HAP-1 (cell line): ENCODE measurements around the gene PLCB3.

Experiments
- DNase-seq, 2 experiments: peaks; one replicate each; pipeline ENCODE4 v3.0.0-alpha.2; 2016 to 2020; ENCODE audit warnings: low spot score in 2 of 2
- H3K27me3 ChIP-seq: fragments of 250-450 bp; sonication (Bioruptor Pico); 2 replicates; pipeline ENCODE4 v1.5.1; 2020; ENCODE audit warnings: low read depth, mild to moderate bottlenecking, moderate library complexity
- H3K36me3 ChIP-seq: fragments of 250-450 bp; sonication (Bioruptor Pico); replicated peaks from 2 replicates; pipeline ENCODE4 v1.5.1; 2020; ENCODE audit warnings: mild to moderate bottlenecking
- H3K4me1 ChIP-seq: fragments of 250-450 bp; sonication (Bioruptor Pico); 2 replicates; pipeline ENCODE4 v1.5.1; 2020; ENCODE audit warnings: mild to moderate bottlenecking
- H3K4me3 ChIP-seq: fragments of 250-450 bp; sonication (Bioruptor Pico); 2 replicates; pipeline ENCODE4 v1.5.1; 2020; ENCODE audit warnings: mild to moderate bottlenecking, moderate library complexity
- H3K9me3 ChIP-seq: fragments of 250-450 bp; sonication (Bioruptor Pico); 2 replicates; pipeline ENCODE4 v1.5.1; 2020; ENCODE audit warnings: mild to moderate bottlenecking, moderate library complexity
- in situ Hi-C: fragments of 300-500 bp; cut with MboI; formaldehyde crosslinking; loops from 3 replicates; pipeline ENCODE4 v1.14.3; 2020; ENCODE audit warnings: low sequenced_read_pairs, inconsistent platforms, mixed read lengths

PLCB3 gene

GRCh38 chr11:64226507-64227051 is 24.8 kb upstream of the PLCB3 start:
- in situ Hi-C loops: no loop called here
- H3K9me3 ChIP-seq: no peaks in the 10 kb centered on the region
- H3K36me3 ChIP-seq: peaks cover 9% of the 10 kb centered on the region
- H3K4me1 ChIP-seq: peaks cover 6% of the 10 kb centered on the region; the same call in 1 of the 2 replicates
- no peaks in the 10 kb centered on the region for H3K27me3 ChIP-seq
- peak in 1 of 2 experiments; percentile 54 for DNase-seq
- H3K4me3 ChIP-seq: peak overlapping the region; percentile 79

GRCh38 chr11:64227405-64227956 is 23.8 kb upstream of the PLCB3 start:
- Histone ChIP-seq H3K4me3 (peak overlapping the region; percentile 79), H3K9me3 (no peaks in the 10 kb centered on the region), H3K36me3 (peaks cover 9% of the 10 kb centered on the region), H3K4me1 (peaks cover 6% of the 10 kb centered on the region; the same call in 1 of the 2 replicates), H3K27me3 (no peaks in the 10 kb centered on the region)
- no peak for DNase-seq
- in situ Hi-C loops: no loop called here

- peaks cover 13% of the 10 kb centered on the region for H3K4me1 ChIP-seq
- H3K27me3 ChIP-seq: no peaks in the 10 kb centered on the region
- H3K36me3 ChIP-seq: no peaks in the 10 kb centered on the region
- no peaks in the 10 kb centered on the region for H3K9me3 ChIP-seq
- no peak overlapping the region for H3K4me3 ChIP-seq
- in situ Hi-C loops: no loop called here
- DNase-seq: no peak
These were observed 22.1 kb upstream of the PLCB3 start for GRCh38 chr11:64229090-64229743.

GRCh38 chr11:64229744-64230170 is 21.6 kb upstream of the PLCB3 start:
- Histone ChIP-seq H3K9me3 (no peaks in the 10 kb centered on the region), H3K4me3 (peak overlapping the region; percentile 76), H3K27me3 (no peaks in the 10 kb centered on the region), H3K36me3 (no peaks in the 10 kb centered on the region), H3K4me1 (peaks cover 13% of the 10 kb centered on the region)
- in situ Hi-C loops: no loop called here
- DNase-seq: no peak

GRCh38 chr11:64230171-64230984 is 21.0 kb upstream of the PLCB3 start, which contains the start of gene DNAJC4:
TSS of gene DNAJC4 (plus strand) at chr11:64230548. CDS start at chr11:64230855, 307 bp downstream.
- peak within 1 kb of the TSS; percentile 76 for H3K4me3 ChIP-seq
- DNase-seq: peak; percentile 91 to 97

GRCh38 chr11:64230985-64231365 is 20.4 kb upstream of the PLCB3 start:
- H3K27me3 ChIP-seq: no peaks in the 10 kb centered on the region
- H3K36me3 ChIP-seq: no peaks in the 10 kb centered on the region; the same call in 1 of the 2 replicates
- peaks cover 14% of the 10 kb centered on the region for H3K4me1 ChIP-seq
- peak overlapping the region; percentile 76 for H3K4me3 ChIP-seq
- H3K9me3 ChIP-seq: no peaks in the 10 kb centered on the region
- no peak for DNase-seq
- in situ Hi-C loops: no loop called here

More at GRCh38 chr11:64230171-64230984, 21.0 kb upstream of the PLCB3 start, which contains the start of gene DNAJC4:
- Histone ChIP-seq H3K36me3 (no peaks in the 10 kb centered on the region), H3K9me3 (no peaks in the 10 kb centered on the region), H3K4me1 (peaks cover 13% of the 10 kb centered on the region), H3K27me3 (no peaks in the 10 kb centered on the region)
- in situ Hi-C loops: no loop called here

- Histone ChIP-seq H3K27me3 (no peaks in the 10 kb centered on the region), H3K9me3 (no peaks in the 10 kb centered on the region), H3K4me3 (no peak overlapping the region), H3K4me1 (peaks cover 14% of the 10 kb centered on the region), H3K36me3 (no peaks in the 10 kb centered on the region; the same call in 1 of the 2 replicates)
- in situ Hi-C loops: no loop called here
- DNase-seq: no peak
These were observed 19.8 kb upstream of the PLCB3 start for GRCh38 chr11:64231546-64231945.

GRCh38 chr11:64232182-64232966 is 19.0 kb upstream of the PLCB3 start:
- peaks cover 14% of the 10 kb centered on the region for H3K4me1 ChIP-seq
- H3K9me3 ChIP-seq: no peaks in the 10 kb centered on the region
- H3K36me3 ChIP-seq: peaks cover 3% of the 10 kb centered on the region
- H3K27me3 ChIP-seq: no peaks in the 10 kb centered on the region
- in situ Hi-C loops: no loop called here
- no peak overlapping the region for H3K4me3 ChIP-seq
- DNase-seq: no peak

- Histone ChIP-seq H3K27me3 (no peaks in the 10 kb centered on the region), H3K9me3 (no peaks in the 10 kb centered on the region), H3K36me3 (peaks cover 8% of the 10 kb centered on the region), H3K4me3 (no peak overlapping the region), H3K4me1 (peaks cover 14% of the 10 kb centered on the region)
- in situ Hi-C loops: no loop called here
- DNase-seq: no peak
These were observed 18.4 kb upstream of the PLCB3 start for GRCh38 chr11:64232967-64233315.

GRCh38 chr11:64233913-64234586 is 17.3 kb upstream of the PLCB3 start, which contains the start of gene VEGFB:
TSS of gene VEGFB (plus strand) at chr11:64234584. CDS start at chr11:64234834, 250 bp downstream.
- peak within 1 kb of the TSS; percentile 48 for H3K4me3 ChIP-seq
- H3K36me3 ChIP-seq: peaks cover 12% of the 10 kb centered on the region
- H3K4me1 ChIP-seq: peaks cover 14% of the 10 kb centered on the region
- no peaks in the 10 kb centered on the region for H3K27me3 ChIP-seq
- H3K9me3 ChIP-seq: no peaks in the 10 kb centered on the region
- in situ Hi-C loops: no loop called here
- DNase-seq: peak; percentile 43 to 75

GRCh38 chr11:64234647-64235379 is 16.5 kb upstream of the PLCB3 start:
- in situ Hi-C loops: no loop called here
- Histone ChIP-seq H3K27me3 (no peaks in the 10 kb centered on the region), H3K36me3 (peaks cover 12% of the 10 kb centered on the region), H3K4me1 (peaks cover 13% of the 10 kb centered on the region), H3K4me3 (peak overlapping the region; percentile 48), H3K9me3 (no peaks in the 10 kb centered on the region)
- peak in 1 of 2 experiments; percentile 68 for DNase-seq

GRCh38 chr11:64235437-64236161 is 15.7 kb upstream of the PLCB3 start:
- Histone ChIP-seq H3K4me1 (peaks cover 20% of the 10 kb centered on the region), H3K36me3 (peaks cover 17% of the 10 kb centered on the region), H3K4me3 (peak overlapping the region; percentile 48), H3K27me3 (no peaks in the 10 kb centered on the region), H3K9me3 (no peaks in the 10 kb centered on the region)
- DNase-seq: no peak
- in situ Hi-C loops: no loop called here
